ENCODE results near the gene POU3F3. TPM values are rescaled to one million over a fixed set of nuclear protein-coding genes. Genes with fewer than 3 reads are reported as not detected.

Gene POU3F3
- total and polyA plus RNA-seq, 8 donors, result not detected

DNA sequence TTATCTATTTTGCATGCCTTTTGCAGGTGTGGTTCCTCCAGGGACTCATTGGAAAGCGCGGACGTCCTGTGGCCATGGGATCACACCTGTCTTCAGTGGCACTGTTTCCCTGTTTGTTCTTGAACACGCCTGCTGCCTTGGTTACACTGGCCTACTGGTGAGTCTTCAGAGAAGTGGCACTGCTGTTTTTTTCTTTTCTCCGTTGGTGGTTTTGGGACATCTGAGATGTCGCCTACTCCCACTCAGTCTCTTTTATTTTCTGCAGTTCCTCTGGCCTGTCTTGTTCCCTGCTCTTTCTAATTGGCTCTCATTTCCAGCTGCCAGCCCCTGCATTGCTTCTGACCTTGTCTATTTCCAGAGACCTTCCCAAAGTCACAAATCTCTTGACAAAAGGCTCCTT is 35.7 kb upstream of the POU3F3 start:
- TF ChIP-seq CTCF (IDR thresholded peaks at IDR 0.05), result no peak

DNA sequence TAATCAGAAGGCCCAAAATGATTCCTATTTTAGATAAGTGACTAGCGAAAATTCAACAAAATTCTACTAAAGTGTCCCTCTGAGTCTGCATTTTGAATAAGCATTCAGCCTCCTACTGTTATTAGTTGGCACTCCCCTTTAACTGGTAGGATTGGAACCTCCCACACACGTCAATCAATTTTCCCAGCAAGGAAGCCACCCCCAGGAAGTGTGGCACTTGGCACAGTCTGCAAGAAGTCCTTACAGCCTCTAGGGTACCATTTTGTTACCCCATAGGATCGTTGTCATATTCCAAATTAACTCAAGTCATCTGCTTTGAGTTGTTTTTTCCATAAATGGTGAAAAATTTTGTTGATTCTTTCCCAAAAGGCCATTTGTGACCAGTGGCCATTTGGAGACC is 33.8 kb upstream of the POU3F3 start:
- Histone ChIP-seq H3K4me3 (no peak overlapping the region), H3K27ac (no peak overlapping the region), H3K4me1 (no peaks in the 10 kb centered on the region), H3K9me3 (no peaks in the 10 kb centered on the region), H3K27me3 (no peaks in the 10 kb centered on the region), H3K36me3 (no peaks in the 10 kb centered on the region)
- intact Hi-C loops (cut with DNase I), result no loop called here
- FAIRE-seq, result no peak
- DNase-seq, result no peak
- no peak for TF ChIP-seq CTCF (IDR thresholded peaks at IDR 0.05)
- ATAC-seq, result no peak
- WGBS, 2 donors, result 44 to 67% methylated on average over 3 of the region's 3 CpGs

More for the DNA sequence above, 35.7 kb upstream of the POU3F3 start:
- Histone ChIP-seq H3K36me3 (no peaks in the 10 kb centered on the region), H3K4me3 (no peak overlapping the region), H3K9me3 (no peaks in the 10 kb centered on the region), H3K27me3 (no peaks in the 10 kb centered on the region), H3K4me1 (no peaks in the 10 kb centered on the region), H3K27ac (no peak overlapping the region)
- no peak for ATAC-seq
- FAIRE-seq, result no peak
- intact Hi-C loops (cut with DNase I), result no loop called here
- 56 to 61% methylated on average over 6 of the region's 6 CpGs for WGBS, 2 donors
- no peak for DNase-seq

DNA sequence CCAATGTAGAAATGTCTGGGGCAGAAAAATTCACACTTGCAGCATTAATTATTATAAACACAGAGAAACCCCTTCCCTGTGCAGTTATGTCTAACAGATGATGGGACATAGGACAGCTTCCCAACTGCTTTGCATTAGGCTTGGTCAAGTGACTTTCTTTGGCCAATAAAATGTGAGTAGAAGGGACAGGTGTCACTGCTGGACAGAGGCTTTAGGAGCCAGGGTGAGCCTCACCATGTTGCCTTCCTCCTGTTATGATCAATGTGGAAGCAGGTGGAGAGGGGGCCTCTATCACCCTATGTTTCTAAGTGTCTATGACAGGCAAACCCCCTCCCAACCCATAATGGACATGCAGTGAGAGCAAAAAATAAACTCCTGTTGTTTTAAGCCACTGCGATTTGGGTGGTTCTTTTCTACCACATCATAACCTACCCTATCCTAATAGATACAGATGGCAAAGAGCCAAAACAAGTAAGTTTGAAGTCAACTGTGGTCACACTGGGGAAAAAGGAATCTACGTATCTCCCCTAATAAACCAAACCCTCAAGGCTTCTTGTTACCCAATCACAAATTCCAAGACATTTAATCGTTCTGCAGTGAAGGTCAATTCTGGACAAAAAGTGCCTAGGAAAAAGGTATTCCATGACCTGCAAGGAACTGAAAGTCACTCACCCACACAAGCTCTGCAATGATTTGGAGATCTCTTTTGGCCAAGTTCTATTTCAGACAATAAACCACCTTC is 28.6 kb upstream of the POU3F3 start:
- FAIRE-seq, result no peak
- intact Hi-C loops (cut with DNase I), result no loop called here
- WGBS, 2 donors, result 57 to 79% methylated on average over 3 of the region's 3 CpGs

DNA sequence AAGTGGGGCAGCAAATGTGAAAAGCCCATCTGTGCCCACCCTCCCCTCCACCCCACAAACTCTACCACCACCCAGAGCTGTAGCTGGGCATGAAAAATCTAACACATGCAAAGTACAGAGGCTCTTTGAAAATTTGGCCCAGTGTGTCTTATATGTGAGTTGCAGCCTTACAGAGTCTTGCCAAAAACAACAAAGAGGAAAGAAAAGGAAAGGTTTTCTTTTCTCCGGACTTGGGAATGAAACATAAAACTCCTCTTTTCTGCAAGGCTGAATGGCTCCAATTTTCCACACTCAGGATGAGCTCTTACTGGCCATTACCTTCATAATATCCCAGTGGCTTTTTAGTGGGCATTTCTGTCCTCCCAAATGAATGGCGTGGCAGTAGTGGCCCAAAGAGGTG is 27.9 kb upstream of the POU3F3 start:
- FAIRE-seq (no peak), DNase-seq (no peak), ATAC-seq (no peak)
- TF ChIP-seq CTCF (IDR thresholded peaks at IDR 0.05), result no peak
- no peaks in the 10 kb centered on the region for H3K36me3 ChIP-seq
- H3K4me1 ChIP-seq, result no peaks in the 10 kb centered on the region
- WGBS, 2 donors, result 44 to 58% methylated on average over 2 of the region's 2 CpGs
- no peak overlapping the region for H3K27ac ChIP-seq
- no peaks in the 10 kb centered on the region for H3K9me3 ChIP-seq
- no peak overlapping the region for H3K4me3 ChIP-seq
- intact Hi-C loops (cut with DNase I), result no loop called here
- no peaks in the 10 kb centered on the region for H3K27me3 ChIP-seq

More for the DNA sequence above, 28.6 kb upstream of the POU3F3 start:
- Histone ChIP-seq H3K4me3 (no peak overlapping the region), H3K36me3 (no peaks in the 10 kb centered on the region), H3K27me3 (no peaks in the 10 kb centered on the region), H3K27ac (no peak overlapping the region), H3K4me1 (no peaks in the 10 kb centered on the region), H3K9me3 (no peaks in the 10 kb centered on the region)
- no peak for TF ChIP-seq CTCF (IDR thresholded peaks at IDR 0.05)
- no peak for DNase-seq
- ATAC-seq, result no peak

DNA sequence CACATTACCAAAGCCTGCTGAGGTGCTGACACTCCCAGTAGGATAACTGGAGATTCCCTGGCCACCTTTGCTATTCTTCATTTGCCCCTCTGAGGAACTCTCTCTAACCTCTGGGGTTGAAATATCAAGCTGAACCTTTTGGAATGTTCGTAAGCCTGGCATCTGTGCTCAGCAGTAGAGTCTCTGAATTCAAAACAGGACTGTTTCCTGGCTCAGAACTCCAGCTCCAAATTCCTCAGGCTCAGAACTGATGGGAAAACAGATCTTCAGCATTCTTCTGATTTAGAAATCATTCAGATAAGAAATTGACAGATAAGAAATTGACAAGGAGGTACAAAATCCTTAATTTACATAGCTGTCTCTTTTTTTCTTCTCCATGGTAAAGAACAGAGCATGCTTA is 22.2 kb upstream of the POU3F3 start:
- Histone ChIP-seq H3K27me3 (no peaks in the 10 kb centered on the region), H3K4me1 (no peaks in the 10 kb centered on the region), H3K4me3 (no peak overlapping the region), H3K36me3 (no peaks in the 10 kb centered on the region), H3K9me3 (no peaks in the 10 kb centered on the region), H3K27ac (no peak overlapping the region)
- no peak for TF ChIP-seq CTCF (IDR thresholded peaks at IDR 0.05)
- WGBS, 2 donors, result 51 to 70% methylated on average over 1 of the region's 1 CpG
- DNase-seq (no peak), FAIRE-seq (no peak), ATAC-seq (no peak)
- intact Hi-C loops (cut with DNase I), result no loop called here
